Skeletal muscle satellite cell (primary cell): Measurements from ENCODE around the gene RNU6-9.

Experiments
- H3K27me3 ChIP-seq: 2 replicates; pipeline ENCODE4 v1.7.0; 2013; ENCODE audit warnings: low read length; ENCODE audit not compliant: control insufficient read depth, insufficient read depth
- H3K36me3 ChIP-seq: 2 replicates; pipeline ENCODE4 v1.7.0; 2013; ENCODE audit warnings: mild to moderate bottlenecking, control low read depth, low read length; ENCODE audit not compliant: insufficient read depth
- H3K4me1 ChIP-seq: 2 replicates; pipeline ENCODE4 v1.7.0; 2013; ENCODE audit warnings: low read length; ENCODE audit not compliant: control insufficient read depth, insufficient read depth
- H3K4me2 ChIP-seq: 2 replicates; pipeline ENCODE4 v1.7.0; 2013; ENCODE audit warnings: mild to moderate bottlenecking, low read length
- H3K4me3 ChIP-seq: 2 replicates; pipeline ENCODE4 v1.7.0; 2013; ENCODE audit warnings: low read length
- H3K9ac ChIP-seq: 2 replicates; pipeline ENCODE4 v1.7.0; 2013; ENCODE audit warnings: mild to moderate bottlenecking, low read depth, low read length, moderate library complexity
- H3K9me3 ChIP-seq: replicated peaks from 2 replicates; pipeline ENCODE4 v1.7.0; 2013; ENCODE audit warnings: mild to moderate bottlenecking, control low read depth, low read length

Gene RNU6-9

GRCh38 chr19:918481-919198 is 25.4 kb downstream of the RNU6-9 start:
- H3K36me3 ChIP-seq: no peaks in the 10 kb centered on the region
- H3K9me3 ChIP-seq: no peaks in the 10 kb centered on the region
- H3K4me1 ChIP-seq: peaks cover 15% of the 10 kb centered on the region
- no peak overlapping the region for H3K9ac ChIP-seq
- no peak overlapping the region for H3K4me2 ChIP-seq
- H3K4me3 ChIP-seq: no peak overlapping the region
- H3K27me3 ChIP-seq: peaks cover 34% of the 10 kb centered on the region

- Histone ChIP-seq H3K4me3 (no peak overlapping the region), H3K4me1 (peaks cover 13% of the 10 kb centered on the region), H3K9ac (no peak overlapping the region), H3K36me3 (no peaks in the 10 kb centered on the region), H3K9me3 (no peaks in the 10 kb centered on the region), H3K27me3 (peaks cover 34% of the 10 kb centered on the region), H3K4me2 (no peak overlapping the region)
These were observed 26.1 kb downstream of the RNU6-9 start for GRCh38 chr19:919199-920050.

DNA sequence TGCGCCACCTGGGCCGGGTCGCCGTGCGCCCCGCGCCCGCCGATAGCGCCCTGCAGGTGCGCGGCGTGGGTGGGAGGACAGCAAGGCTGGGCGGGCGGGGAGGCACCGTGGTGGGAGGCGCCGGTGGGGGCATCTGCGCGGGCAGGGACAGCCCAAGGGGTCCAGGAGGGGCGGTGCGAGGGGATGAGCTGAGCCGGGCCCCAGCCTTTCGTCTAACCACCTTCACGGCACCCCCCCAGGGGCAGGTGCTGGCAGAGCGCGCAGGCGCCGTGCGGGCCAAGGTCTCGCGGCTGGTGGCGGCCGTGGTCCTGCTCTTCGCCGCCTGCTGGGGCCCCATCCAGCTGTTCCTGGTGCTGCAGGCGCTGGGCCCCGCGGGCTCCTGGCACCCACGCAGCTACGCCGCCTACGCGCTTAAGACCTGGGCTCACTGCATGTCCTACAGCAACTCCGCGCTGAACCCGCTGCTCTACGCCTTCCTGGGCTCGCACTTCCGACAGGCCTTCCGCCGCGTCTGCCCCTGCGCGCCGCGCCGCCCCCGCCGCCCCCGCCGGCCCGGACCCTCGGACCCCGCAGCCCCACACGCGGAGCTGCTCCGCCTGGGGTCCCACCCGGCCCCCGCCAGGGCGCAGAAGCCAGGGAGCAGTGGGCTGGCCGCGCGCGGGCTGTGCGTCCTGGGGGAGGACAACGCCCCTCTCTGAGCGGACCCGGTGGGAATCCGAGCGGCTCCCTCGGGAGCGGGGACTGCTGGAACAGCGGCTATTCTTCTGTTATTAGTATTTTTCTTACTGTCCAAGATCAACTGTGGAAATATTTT is 27.0 kb downstream of the RNU6-9 start:
- Histone ChIP-seq H3K9me3 (no peaks in the 10 kb centered on the region), H3K27me3 (peaks cover 34% of the 10 kb centered on the region), H3K4me3 (no peak overlapping the region), H3K4me1 (peaks cover 19% of the 10 kb centered on the region), H3K4me2 (peak overlapping the region; percentile 63), H3K9ac (no peak overlapping the region), H3K36me3 (no peaks in the 10 kb centered on the region)

GRCh38 chr19:924553-925086 is 31.3 kb downstream of the RNU6-9 start:
- H3K9ac ChIP-seq: peak overlapping the region; percentile 85

DNA sequence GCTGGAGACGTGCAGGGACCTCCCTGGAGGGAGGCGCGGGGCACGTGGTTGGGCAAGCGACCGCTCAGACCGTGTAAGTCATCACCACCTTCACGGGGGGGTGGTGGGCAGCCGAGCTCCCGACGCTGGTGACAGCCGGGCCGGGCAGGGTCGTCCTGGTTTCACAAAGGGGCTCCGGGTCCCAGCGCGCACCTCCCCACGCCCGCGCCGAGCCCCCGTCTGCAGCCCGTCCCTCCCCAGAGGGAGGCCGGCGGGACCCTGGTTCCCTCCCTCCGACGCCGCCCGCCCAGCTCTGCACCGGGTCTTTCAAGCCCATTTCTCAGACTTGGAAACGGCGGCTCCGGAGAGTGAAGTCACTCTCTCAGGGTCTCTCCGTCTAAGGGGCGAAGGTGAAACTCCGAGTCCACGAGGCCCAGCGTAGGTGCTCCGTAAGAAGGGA is 31.8 kb downstream of the RNU6-9 start:
- Histone ChIP-seq H3K4me1 (peaks cover 8% of the 10 kb centered on the region), H3K4me3 (peak overlapping the region; percentile 93), H3K9ac (peak overlapping the region; percentile 85), H3K27me3 (peaks cover 9% of the 10 kb centered on the region), H3K4me2 (peak overlapping the region; percentile 89), H3K36me3 (peaks cover 7% of the 10 kb centered on the region), H3K9me3 (no peaks in the 10 kb centered on the region)

More at GRCh38 chr19:924553-925086, 31.3 kb downstream of the RNU6-9 start:
- Histone ChIP-seq H3K36me3 (peaks cover 4% of the 10 kb centered on the region), H3K27me3 (peaks cover 13% of the 10 kb centered on the region), H3K4me3 (peak overlapping the region; percentile 93), H3K9me3 (no peaks in the 10 kb centered on the region), H3K4me2 (peak overlapping the region; percentile 89), H3K4me1 (peaks cover 8% of the 10 kb centered on the region)

- no peaks in the 10 kb centered on the region for H3K9me3 ChIP-seq
- peaks cover 7% of the 10 kb centered on the region for H3K27me3 ChIP-seq
- H3K9ac ChIP-seq: peak within 1 kb of the TSS; percentile 86
- H3K4me3 ChIP-seq: peak within 1 kb of the TSS; percentile 93
- peak within 1 kb of the TSS; percentile 89 for H3K4me2 ChIP-seq
- peaks cover 7% of the 10 kb centered on the region for H3K36me3 ChIP-seq
- H3K4me1 ChIP-seq: peaks cover 8% of the 10 kb centered on the region
These were observed 32.4 kb downstream of the RNU6-9 start, which contains the start of gene ARID3A for GRCh38 chr19:925526-926322. TSS of gene ARID3A (plus strand) at chr19:926035. CDS start at chr19:929529, 3,494 bp downstream.

DNA sequence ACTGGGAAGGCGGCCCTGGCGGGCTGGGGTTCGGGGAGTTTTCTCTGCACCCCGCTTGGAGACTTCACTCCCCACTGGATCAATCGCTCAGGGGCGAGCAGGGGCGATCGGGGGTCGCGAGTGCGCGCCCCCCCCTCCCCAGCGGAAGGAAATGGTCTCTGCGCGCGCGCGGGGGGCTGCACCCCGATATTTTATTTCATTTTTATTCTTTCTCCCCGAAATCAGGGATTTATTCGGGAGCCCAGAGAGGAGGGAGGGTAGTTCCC is 33.0 kb downstream of the RNU6-9 start:
- Histone ChIP-seq H3K27me3 (peaks cover 1% of the 10 kb centered on the region), H3K4me1 (peaks cover 8% of the 10 kb centered on the region), H3K9ac (peak overlapping the region; percentile 86), H3K4me2 (peak overlapping the region; percentile 89), H3K4me3 (peak overlapping the region; percentile 93), H3K36me3 (peaks cover 7% of the 10 kb centered on the region), H3K9me3 (no peaks in the 10 kb centered on the region)

- Histone ChIP-seq H3K9me3 (no peaks in the 10 kb centered on the region), H3K36me3 (peaks cover 7% of the 10 kb centered on the region), H3K27me3 (no peaks in the 10 kb centered on the region), H3K4me1 (peaks cover 7% of the 10 kb centered on the region), H3K4me3 (peak overlapping the region; percentile 93), H3K9ac (peak overlapping the region; percentile 86), H3K4me2 (peak overlapping the region; percentile 89)
These were observed 33.5 kb downstream of the RNU6-9 start for GRCh38 chr19:926589-927350.

DNA sequence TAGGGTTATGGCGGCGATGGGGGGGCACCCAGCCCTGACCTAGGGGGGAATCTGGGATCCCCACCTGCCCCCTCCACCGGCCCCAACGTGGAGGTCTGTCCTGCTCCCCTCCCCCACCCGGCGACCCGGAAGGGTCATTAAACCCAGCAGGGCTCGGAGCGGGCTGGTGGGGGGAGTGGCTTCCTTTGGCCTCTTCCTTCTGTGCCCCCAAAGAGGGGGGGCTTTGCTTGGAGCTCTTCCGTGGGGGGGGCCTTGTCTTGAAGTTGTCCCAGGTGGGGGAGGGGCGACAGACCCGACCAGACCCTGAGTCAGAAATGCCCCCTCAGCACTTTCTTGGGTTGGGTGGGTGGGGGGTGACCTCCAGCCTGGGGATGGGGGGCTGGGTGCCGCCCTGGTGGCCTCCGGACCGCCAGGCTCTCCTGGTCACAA is 34.1 kb downstream of the RNU6-9 start:
- Histone ChIP-seq H3K4me1 (peaks cover 6% of the 10 kb centered on the region), H3K9me3 (no peaks in the 10 kb centered on the region), H3K9ac (no peak overlapping the region), H3K4me3 (peak overlapping the region; percentile 93), H3K4me2 (peak overlapping the region; percentile 89), H3K27me3 (no peaks in the 10 kb centered on the region), H3K36me3 (peaks cover 7% of the 10 kb centered on the region)

DNA sequence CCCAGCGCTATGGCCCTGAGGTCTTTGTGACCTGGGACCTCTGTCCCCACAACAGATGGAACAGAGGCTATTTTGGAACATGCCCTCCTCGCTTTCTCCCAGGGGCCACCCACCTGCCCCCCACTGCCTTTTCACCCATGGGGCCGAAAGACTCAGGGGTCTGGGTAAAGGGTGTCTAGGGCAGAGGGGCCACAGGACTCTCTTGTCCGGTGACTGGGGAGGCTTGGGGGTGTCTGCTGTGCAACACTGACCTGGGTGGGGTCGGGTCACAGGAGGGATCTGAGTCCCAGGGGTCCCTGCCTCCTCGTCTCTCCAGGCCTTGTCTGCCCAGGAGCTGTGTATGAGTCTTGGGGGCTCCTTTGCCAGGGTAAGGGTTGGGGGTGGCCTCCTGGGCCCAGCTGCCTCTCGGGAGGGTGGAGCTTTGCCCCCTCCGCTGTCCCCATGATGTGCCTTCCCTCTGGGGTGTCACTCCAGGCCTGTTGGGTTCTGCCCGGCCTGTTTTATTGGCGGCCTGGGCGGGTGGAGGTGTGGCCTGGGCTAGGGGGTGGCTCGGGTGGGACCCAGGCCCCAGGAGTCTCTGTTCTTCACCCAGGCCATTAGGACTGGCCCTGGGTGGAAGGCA is 34.6 kb downstream of the RNU6-9 start:
- Histone ChIP-seq H3K4me2 (peak overlapping the region; percentile 89), H3K4me1 (peaks cover 11% of the 10 kb centered on the region), H3K4me3 (no peak overlapping the region), H3K9ac (no peak overlapping the region), H3K27me3 (no peaks in the 10 kb centered on the region), H3K36me3 (peaks cover 12% of the 10 kb centered on the region), H3K9me3 (no peaks in the 10 kb centered on the region)
